PC-3 (cell line): ENCODE measurements around the gene PDLIM4. TPM values are rescaled to one million over a fixed set of nuclear protein-coding genes. Genes with fewer than 3 reads are reported as not detected.

ENCODE experiments used
- ATAC-seq: fragments of 200-7000 bp; cut with Tn5 transposase; 2 replicates; pipeline ENCODE4 v1.9.1; 2020; ENCODE audit warnings: mild to moderate bottlenecking, moderate library complexity
- BruUV-seq: library from RNA; stranded (reverse); fragments of 400-500 nt; replicated peaks from 2 replicates; lab custom pipeline; 2021; lab: Mats Ljungman, UMichigan
- CTCF ChIA-PET: fragments of 300-600 bp; sonication (Branson Sonifier 250); formaldehyde crosslinking; loops from one replicate; lab custom pipeline; 2022; ENCODE audit warnings: antibody characterized with exemption; lab: Charles Lee
- POLR2A ChIA-PET: fragments of 300-600 bp; sonication (Branson Sonifier 250); formaldehyde crosslinking; loops from one replicate; lab custom pipeline; 2022; ENCODE audit warnings: antibody characterized with exemption; ENCODE audit not compliant: unreplicated experiment; lab: Charles Lee
- DNase-seq: peaks from one replicate; pipeline ENCODE4 v3.0.0-alpha.2; 2015
- H2AFZ ChIP-seq: fragments of 300-600 bp; sonication (generic); 2 replicates; pipeline ENCODE4 v1.6.0; 2016; ENCODE audit warnings: antibody characterized with exemption, low read length
- H3F3A ChIP-seq: fragments of 300-600 bp; sonication (generic); one replicate; pipeline ENCODE4 v1.6.0; 2017; ENCODE audit warnings: antibody characterized with exemption, low read length, control low read depth, mild to moderate bottlenecking; ENCODE audit not compliant: unreplicated experiment
- H3K27ac ChIP-seq: fragments of 300-600 bp; sonication (generic); 2 replicates; pipeline ENCODE4 v1.5.1; 2016; ENCODE audit warnings: mild to moderate bottlenecking, low read length
- H3K27me3 ChIP-seq: fragments of 300-600 bp; sonication (generic); 2 replicates; pipeline ENCODE4 v1.6.1; 2016; ENCODE audit warnings: low read length, mixed read lengths
- H3K36me3 ChIP-seq: fragments of 300-600 bp; sonication (generic); 2 replicates; pipeline ENCODE4 v1.6.1; 2016; ENCODE audit warnings: low read depth, mixed run types, low read length, mixed read lengths
- H3K4me1 ChIP-seq: fragments of 300-600 bp; sonication (generic); 2 replicates; pipeline ENCODE4 v1.5.1; 2016; ENCODE audit warnings: low read length; ENCODE audit not compliant: insufficient read depth
- H3K4me2 ChIP-seq: fragments of 300-600 bp; sonication (generic); 2 replicates; pipeline ENCODE4 v1.6.0; 2016; ENCODE audit warnings: low read length
- H3K4me3 ChIP-seq: fragments of 300-600 bp; sonication (generic); 2 replicates; pipeline ENCODE4 v1.5.1; 2016; ENCODE audit warnings: mild to moderate bottlenecking, low read length, mixed read lengths
- H3K79me2 ChIP-seq: fragments of 300-600 bp; sonication (generic); 2 replicates; pipeline ENCODE4 v1.6.1; 2017; ENCODE audit warnings: low read length, mixed read lengths
- H3K9ac ChIP-seq: fragments of 300-600 bp; sonication (generic); 2 replicates; pipeline ENCODE4 v1.6.0; 2016; ENCODE audit warnings: mild to moderate bottlenecking, low read length
- H3K9me2 ChIP-seq: fragments of 300-600 bp; sonication (generic); replicated peaks from 2 replicates; pipeline ENCODE4 v1.6.1; 2016; ENCODE audit warnings: mixed run types, low read length, mixed read lengths
- H3K9me3 ChIP-seq: fragments of 300-600 bp; sonication (generic); 2 replicates; pipeline ENCODE4 v1.6.1; 2016; ENCODE audit warnings: low read length, mixed read lengths
- H4K20me1 ChIP-seq: fragments of 300-600 bp; sonication (generic); 2 replicates; pipeline ENCODE4 v1.6.1; 2016; ENCODE audit warnings: low read length, mixed read lengths
- EZH2 ChIP-seq: fragments of 300-600 bp; sonication (generic); IDR thresholded peaks from one replicate; pipeline ENCODE4 v1.6.1; 2017; ENCODE audit warnings: antibody characterized with exemption, mild to moderate bottlenecking, low read length; ENCODE audit not compliant: unreplicated experiment
- EZH2phosphoT487 ChIP-seq: fragments of 300-600 bp; sonication (generic); IDR thresholded peaks from 2 replicates; pipeline ENCODE4 v1.6.1; 2018; ENCODE audit warnings: mild to moderate bottlenecking, antibody characterized with exemption, low read length, borderline replicate concordance
- intact Hi-C: fragments of 100-400 bp; cut with micrococcal nuclease; formaldehyde crosslinking; loops from 2 replicates; pipeline ENCODE4 v1.9.0; 2023
- total RNA-seq: library from RNA; depleted of rRNA; stranded (reverse); fragments of >200 nt; gene quantifications from 2 replicates; pipeline ENCODE4 v1.2.3, GENCODE V29; 2014
- TF ChIP-seq, protein P1 (sequence below): fragments of 300-600 bp; sonication (generic); conservative IDR thresholded peaks from 2 replicates; pipeline ENCODE4 v1.5.1; 2017; ENCODE audit warnings: antibody characterized with exemption, low read depth, mild to moderate bottlenecking, low read length

The PDLIM4 gene
- total RNA-seq, 1 experiment from 2014 or later: 27.8 TPM

DNA sequence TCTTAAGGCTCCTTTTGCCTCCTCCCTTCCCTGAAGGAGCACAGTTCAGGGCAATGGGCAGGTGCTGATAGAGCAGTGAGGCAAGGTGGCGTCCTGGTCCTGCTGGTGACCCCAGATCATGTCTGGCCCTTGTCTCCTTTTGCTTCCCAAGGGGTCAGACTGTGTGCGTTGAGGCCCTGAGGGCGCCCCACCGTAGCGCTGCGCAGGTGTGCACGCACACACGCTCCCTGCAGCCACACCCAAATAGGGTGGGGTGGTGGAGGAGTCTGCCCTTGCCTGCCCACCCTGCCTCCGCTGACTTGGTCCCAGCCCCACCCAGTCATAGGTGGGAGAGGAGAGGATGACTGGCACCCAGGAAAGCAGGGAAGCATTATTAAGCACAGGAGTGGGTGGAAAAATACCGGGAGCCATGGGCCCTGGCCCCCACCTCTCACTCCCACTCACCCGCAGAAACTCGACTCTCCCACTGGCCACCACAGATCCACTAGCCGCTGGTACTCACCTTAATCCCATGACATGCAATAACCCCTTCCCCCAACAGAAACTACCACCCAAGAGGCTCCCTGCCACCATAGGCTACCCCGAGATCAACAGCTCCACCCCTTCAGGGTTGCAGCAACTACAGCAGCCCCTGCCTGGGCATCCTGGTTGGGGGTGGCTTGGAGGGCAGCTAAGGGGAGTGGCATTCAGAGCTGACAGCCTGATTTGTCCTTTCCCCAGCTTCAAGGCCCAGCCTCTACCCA lies 16.7 kb downstream of the PDLIM4 start:
- POLR2A ChIA-PET: no interaction called here
- H3K4me1 ChIP-seq: no peaks in the 10 kb centered on the region
- H3K9me2 ChIP-seq: no peaks in the 10 kb centered on the region
- H2AFZ ChIP-seq: no peak overlapping the region
- no peaks in the 10 kb centered on the region for H3K27me3 ChIP-seq
- no peak overlapping the region for H3K4me2 ChIP-seq
- H3K4me3 ChIP-seq: no peak overlapping the region
- TF ChIP-seq EZH2phosphoT487 (no peak), EZH2 (no peak)
- TF ChIP-seq, protein P1, sequence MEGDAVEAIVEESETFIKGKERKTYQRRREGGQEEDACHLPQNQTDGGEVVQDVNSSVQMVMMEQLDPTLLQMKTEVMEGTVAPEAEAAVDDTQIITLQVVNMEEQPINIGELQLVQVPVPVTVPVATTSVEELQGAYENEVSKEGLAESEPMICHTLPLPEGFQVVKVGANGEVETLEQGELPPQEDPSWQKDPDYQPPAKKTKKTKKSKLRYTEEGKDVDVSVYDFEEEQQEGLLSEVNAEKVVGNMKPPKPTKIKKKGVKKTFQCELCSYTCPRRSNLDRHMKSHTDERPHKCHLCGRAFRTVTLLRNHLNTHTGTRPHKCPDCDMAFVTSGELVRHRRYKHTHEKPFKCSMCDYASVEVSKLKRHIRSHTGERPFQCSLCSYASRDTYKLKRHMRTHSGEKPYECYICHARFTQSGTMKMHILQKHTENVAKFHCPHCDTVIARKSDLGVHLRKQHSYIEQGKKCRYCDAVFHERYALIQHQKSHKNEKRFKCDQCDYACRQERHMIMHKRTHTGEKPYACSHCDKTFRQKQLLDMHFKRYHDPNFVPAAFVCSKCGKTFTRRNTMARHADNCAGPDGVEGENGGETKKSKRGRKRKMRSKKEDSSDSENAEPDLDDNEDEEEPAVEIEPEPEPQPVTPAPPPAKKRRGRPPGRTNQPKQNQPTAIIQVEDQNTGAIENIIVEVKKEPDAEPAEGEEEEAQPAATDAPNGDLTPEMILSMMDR: no peak
- H3K9ac ChIP-seq: no peak overlapping the region
- no peak for ATAC-seq
- BruUV-seq: no TSS peak
- no peaks in the 10 kb centered on the region for H3K36me3 ChIP-seq
- intact Hi-C loops: no loop called here
- H3K79me2 ChIP-seq: no peaks in the 10 kb centered on the region
- no peak for DNase-seq
- H3K9me3 ChIP-seq: no peaks in the 10 kb centered on the region
- no peaks in the 10 kb centered on the region for H4K20me1 ChIP-seq
- no peaks in the 10 kb centered on the region for H3F3A ChIP-seq
- CTCF ChIA-PET: no interaction called here
- H3K27ac ChIP-seq: no peak overlapping the region

DNA sequence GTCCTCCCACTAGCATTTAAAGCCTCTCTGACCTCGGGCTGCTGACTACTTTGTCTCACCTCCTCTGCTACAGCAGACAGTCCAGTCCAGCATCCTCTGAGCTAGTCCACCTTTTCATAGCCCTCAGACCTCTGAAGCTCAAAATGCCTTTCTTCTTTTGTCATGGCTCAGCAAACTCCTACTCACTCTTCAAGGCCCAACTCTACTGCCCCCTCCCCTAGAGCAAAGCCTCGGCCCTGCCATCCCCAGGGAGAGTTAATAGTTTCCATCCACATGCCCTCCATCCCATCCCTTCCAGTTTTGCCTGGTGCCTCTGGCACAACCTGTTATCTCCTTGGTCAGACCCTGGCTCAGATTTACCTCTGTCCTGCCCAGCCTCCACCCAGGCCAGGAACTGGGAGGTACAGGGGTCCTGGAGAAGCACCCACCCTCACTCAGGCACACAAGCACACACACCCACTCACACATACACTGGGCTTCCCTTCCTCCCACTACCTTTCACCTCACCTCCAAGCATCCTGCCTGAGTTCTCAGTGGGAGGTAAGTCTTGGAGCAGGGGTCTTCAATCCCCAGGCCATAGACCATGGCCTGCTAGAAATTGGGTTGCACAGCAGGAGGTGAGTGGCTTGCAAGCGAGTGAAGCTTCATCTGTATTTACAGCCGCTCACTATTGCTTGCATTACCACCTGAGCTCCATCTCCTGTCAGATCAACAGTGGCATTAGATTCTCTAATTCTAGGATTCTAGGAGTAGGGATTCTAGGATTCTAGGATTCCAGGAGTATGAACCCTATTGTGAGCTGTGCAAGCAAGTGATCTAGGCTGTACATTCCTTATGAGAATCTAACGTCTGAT lies 18.1 kb downstream of the PDLIM4 start:
- Histone ChIP-seq H3K9me3 (no peaks in the 10 kb centered on the region), H4K20me1 (no peaks in the 10 kb centered on the region), H3K9me2 (no peaks in the 10 kb centered on the region), H3K27ac (no peak overlapping the region), H3K4me2 (no peak overlapping the region), H3K9ac (no peak overlapping the region), H3K36me3 (no peaks in the 10 kb centered on the region), H3K27me3 (no peaks in the 10 kb centered on the region), H3K79me2 (no peaks in the 10 kb centered on the region), H3K4me1 (no peaks in the 10 kb centered on the region), H2AFZ (no peak overlapping the region), H3F3A (no peaks in the 10 kb centered on the region), H3K4me3 (no peak overlapping the region)
- TF ChIP-seq EZH2: no peak
- TF ChIP-seq, protein P1: no peak
- no peak for TF ChIP-seq EZH2phosphoT487
- ATAC-seq (no peak), DNase-seq (no peak)
- ChIA-PET POLR2A (no interaction called here), CTCF (no interaction called here)
- BruUV-seq: no TSS peak
- intact Hi-C loops: no loop called here
